OCI-LY1 (cell line): ENCODE data around the gene PLEKHM3.

Experiments used
- H2AFZ ChIP-seq: fragments of 200-600 bp; sonication (generic), shearing (Covaris generic); 2 replicates; pipeline ENCODE4 v1.6.0; 2014; ENCODE audit warnings: antibody characterized with exemption, mild to moderate bottlenecking, low read length
- H3F3A ChIP-seq: fragments of 200-600 bp; sonication (generic), shearing (Covaris generic); 2 replicates; pipeline ENCODE4 v1.6.0; 2014; ENCODE audit warnings: mild to moderate bottlenecking, antibody characterized with exemption, low read length, moderate library complexity; ENCODE audit not compliant: insufficient read depth
- H3K27ac ChIP-seq: fragments of 200-600 bp; sonication (generic); 2 replicates; pipeline ENCODE4 v1.5.1; 2014; ENCODE audit warnings: low read length, mixed run types, mild to moderate bottlenecking, low read depth; ENCODE audit not compliant: poor library complexity, severe bottlenecking
- H3K27me3 ChIP-seq: fragments of 200-600 bp; sonication (generic); 2 replicates; pipeline ENCODE4 v1.6.0; 2014; ENCODE audit warnings: antibody characterized with exemption, mild to moderate bottlenecking, low read length, moderate library complexity; ENCODE audit not compliant: insufficient read depth
- H3K36me3 ChIP-seq: fragments of 200-600 bp; sonication (generic); 2 replicates; pipeline ENCODE4 v1.6.1; 2014; ENCODE audit warnings: mild to moderate bottlenecking, antibody characterized with exemption, low read length, moderate library complexity, mixed read lengths; ENCODE audit not compliant: insufficient read depth
- H3K4me1 ChIP-seq: fragments of 200-600 bp; sonication (generic); 2 replicates; pipeline ENCODE4 v1.5.1; 2014; ENCODE audit warnings: mild to moderate bottlenecking, low read length, moderate library complexity; ENCODE audit not compliant: insufficient read depth, severe bottlenecking
- H3K4me2 ChIP-seq: fragments of 200-600 bp; sonication (generic), shearing (Covaris generic); 2 replicates; pipeline ENCODE4 v1.6.1; 2014; ENCODE audit warnings: low read length
- H3K4me3 ChIP-seq: fragments of 200-600 bp; sonication (generic); 2 replicates; pipeline ENCODE4 v1.5.1; 2014; ENCODE audit warnings: low read length, low read depth, mild to moderate bottlenecking, mixed read lengths; ENCODE audit not compliant: poor library complexity, severe bottlenecking
- H3K79me2 ChIP-seq: fragments of 200-600 bp; shearing (Covaris generic); 2 replicates; pipeline ENCODE4 v1.6.1; 2016; ENCODE audit warnings: mixed run types, low read length, mixed read lengths; ENCODE audit not compliant: insufficient read depth
- H3K9ac ChIP-seq: fragments of 200-600 bp; sonication (generic), shearing (Covaris generic); 2 replicates; pipeline ENCODE4 v1.6.1; 2014; ENCODE audit warnings: mild to moderate bottlenecking, low read length, mixed read lengths
- H3K9me2 ChIP-seq: fragments of 200-600 bp; sonication (generic), shearing (Covaris generic); 2 replicates; pipeline ENCODE4 v1.6.1; 2014; ENCODE audit warnings: low read depth, mild to moderate bottlenecking, low read length, mixed read lengths
- H3K9me3 ChIP-seq: fragments of 200-600 bp; shearing (Covaris generic); 2 replicates; pipeline ENCODE4 v1.6.1; 2014; ENCODE audit warnings: low read length, mixed read lengths
- H4K20me1 ChIP-seq: fragments of 200-600 bp; sonication (generic), shearing (Covaris generic); 2 replicates; pipeline ENCODE4 v1.6.0; 2016; ENCODE audit warnings: mild to moderate bottlenecking, low read length; ENCODE audit not compliant: insufficient read depth
- CTCF ChIP-seq: fragments of 200-600 bp; sonication (generic), shearing (Covaris generic); IDR thresholded peaks from 2 replicates; pipeline ENCODE4 v1.5.1; 2017; ENCODE audit warnings: mild to moderate bottlenecking, antibody characterized with exemption, low read length, moderate library complexity, mixed read lengths
- EZH2 ChIP-seq: fragments of 200-600 bp; sonication (generic), shearing (Covaris generic); IDR thresholded peaks from 2 replicates; pipeline ENCODE4 v1.8.0; 2017; ENCODE audit warnings: borderline replicate concordance, mixed run types, mild to moderate bottlenecking, antibody characterized with exemption, low read length, moderate library complexity, mixed read lengths

PLEKHM3 gene

GRCh38 chr2:207783514-207783913 is 241.8 kb downstream of the PLEKHM3 start:
- H4K20me1 ChIP-seq = no peaks in the 10 kb centered on the region
- no peak overlapping the region for H3K4me2 ChIP-seq
- H3K27ac ChIP-seq = no peak overlapping the region
- no peak overlapping the region for H3K9ac ChIP-seq
- no peaks in the 10 kb centered on the region for H3K36me3 ChIP-seq
- no peaks in the 10 kb centered on the region for H3K4me1 ChIP-seq
- H3K27me3 ChIP-seq = no peaks in the 10 kb centered on the region
- H3K4me3 ChIP-seq = no peak overlapping the region
- no peaks in the 10 kb centered on the region for H3F3A ChIP-seq
- TF ChIP-seq EZH2 (no peak), CTCF (no peak)
- no peaks in the 10 kb centered on the region for H3K9me3 ChIP-seq
- no peaks in the 10 kb centered on the region for H3K79me2 ChIP-seq
- no peaks in the 10 kb centered on the region for H3K9me2 ChIP-seq
- H2AFZ ChIP-seq = no peak overlapping the region

- Histone ChIP-seq H3K4me2 (no peak overlapping the region), H3K9ac (no peak overlapping the region), H3F3A (no peaks in the 10 kb centered on the region), H3K9me3 (no peaks in the 10 kb centered on the region), H3K4me3 (no peak overlapping the region), H3K27me3 (no peaks in the 10 kb centered on the region), H4K20me1 (no peaks in the 10 kb centered on the region), H3K36me3 (no peaks in the 10 kb centered on the region), H3K4me1 (no peaks in the 10 kb centered on the region), H3K79me2 (no peaks in the 10 kb centered on the region), H3K27ac (no peak overlapping the region), H2AFZ (no peak overlapping the region), H3K9me2 (no peaks in the 10 kb centered on the region)
- TF ChIP-seq EZH2 (no peak), CTCF (no peak)
Observed at GRCh38 chr2:207782238-207783030, 242.9 kb downstream of the PLEKHM3 start.

GRCh38 chr2:207779523-207779922 is 245.8 kb downstream of the PLEKHM3 start:
- Histone ChIP-seq H3K79me2 (no peaks in the 10 kb centered on the region), H3K4me3 (no peak overlapping the region), H3K36me3 (no peaks in the 10 kb centered on the region), H3K9ac (no peak overlapping the region), H3K9me2 (no peaks in the 10 kb centered on the region), H3F3A (no peaks in the 10 kb centered on the region), H3K27ac (no peak overlapping the region), H3K27me3 (no peaks in the 10 kb centered on the region), H3K9me3 (no peaks in the 10 kb centered on the region), H2AFZ (no peak overlapping the region), H3K4me1 (no peaks in the 10 kb centered on the region), H3K4me2 (no peak overlapping the region), H4K20me1 (no peaks in the 10 kb centered on the region)
- no peak for TF ChIP-seq EZH2
- TF ChIP-seq CTCF = no peak
